ENCODE measurements around the gene PPP1R9A.

The PPP1R9A gene

GRCh38 chr7:95290166-95290830, 382.9 kb downstream of the PPP1R9A start:
- H3K9me2 ChIP-seq (replicated peaks; ENCODE audit: control insufficient read depth, low read length): no peaks in the 10 kb centered on the region
- H3K36me3 ChIP-seq (ENCODE audit: control insufficient read depth, low read length): no peaks in the 10 kb centered on the region
- no peaks in the 10 kb centered on the region for H3K9me3 ChIP-seq (ENCODE audit: control insufficient read depth, insufficient read depth, low read length)
- no peaks in the 10 kb centered on the region for H3K27me3 ChIP-seq (ENCODE audit: control insufficient read depth, low read length)
- no peaks in the 10 kb centered on the region for H3F3A ChIP-seq (ENCODE audit: control insufficient read depth, insufficient read depth)
- no peak overlapping the region for H3K4me2 ChIP-seq (ENCODE audit: low read length)
- H4K20me1 ChIP-seq (ENCODE audit: control insufficient read depth, insufficient read depth, low read depth, low read length): no peaks in the 10 kb centered on the region
- H3K4me1 ChIP-seq (ENCODE audit: control insufficient read depth, low read length): no peaks in the 10 kb centered on the region
- no peak overlapping the region for H3K4me3 ChIP-seq (ENCODE audit: low read length)
- TF ChIP-seq, protein P1, sequence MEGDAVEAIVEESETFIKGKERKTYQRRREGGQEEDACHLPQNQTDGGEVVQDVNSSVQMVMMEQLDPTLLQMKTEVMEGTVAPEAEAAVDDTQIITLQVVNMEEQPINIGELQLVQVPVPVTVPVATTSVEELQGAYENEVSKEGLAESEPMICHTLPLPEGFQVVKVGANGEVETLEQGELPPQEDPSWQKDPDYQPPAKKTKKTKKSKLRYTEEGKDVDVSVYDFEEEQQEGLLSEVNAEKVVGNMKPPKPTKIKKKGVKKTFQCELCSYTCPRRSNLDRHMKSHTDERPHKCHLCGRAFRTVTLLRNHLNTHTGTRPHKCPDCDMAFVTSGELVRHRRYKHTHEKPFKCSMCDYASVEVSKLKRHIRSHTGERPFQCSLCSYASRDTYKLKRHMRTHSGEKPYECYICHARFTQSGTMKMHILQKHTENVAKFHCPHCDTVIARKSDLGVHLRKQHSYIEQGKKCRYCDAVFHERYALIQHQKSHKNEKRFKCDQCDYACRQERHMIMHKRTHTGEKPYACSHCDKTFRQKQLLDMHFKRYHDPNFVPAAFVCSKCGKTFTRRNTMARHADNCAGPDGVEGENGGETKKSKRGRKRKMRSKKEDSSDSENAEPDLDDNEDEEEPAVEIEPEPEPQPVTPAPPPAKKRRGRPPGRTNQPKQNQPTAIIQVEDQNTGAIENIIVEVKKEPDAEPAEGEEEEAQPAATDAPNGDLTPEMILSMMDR (IDR thresholded peaks at IDR 0.05; ENCODE audit: low read depth, low read length, poor library complexity, severe bottlenecking): no peak
- no peak for TF ChIP-seq EZH2phosphoT487 (IDR thresholded peaks at IDR 0.05; ENCODE audit: borderline replicate concordance, low read length)
- no peak overlapping the region for H3K27ac ChIP-seq (ENCODE audit: low read depth, low read length)
- H3K79me2 ChIP-seq (ENCODE audit: control insufficient read depth, low read length): no peaks in the 10 kb centered on the region

DNA sequence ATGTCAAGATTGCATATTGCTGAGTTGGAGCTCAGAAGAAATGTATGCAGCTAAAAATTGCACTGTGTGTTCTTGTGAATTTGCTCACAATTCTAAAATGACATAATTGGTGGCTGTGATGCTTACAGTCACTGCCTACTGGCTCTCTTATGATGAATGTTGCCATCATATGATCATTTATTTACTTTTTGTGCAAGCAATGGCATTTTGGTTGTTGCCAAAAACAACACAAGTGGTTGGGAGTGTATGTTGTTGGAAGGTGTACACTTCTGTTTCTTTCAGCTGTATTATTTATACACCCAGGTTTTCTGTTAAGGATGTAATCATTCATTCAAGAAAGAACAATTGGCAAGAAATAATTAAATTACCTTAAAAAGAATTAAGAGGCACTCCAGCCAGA, 388.0 kb downstream of the PPP1R9A start:
- TF ChIP-seq, protein P1 (IDR thresholded peaks at IDR 0.05; ENCODE audit: low read depth, low read length, poor library complexity, severe bottlenecking): no peak
- TF ChIP-seq EZH2phosphoT487 (IDR thresholded peaks at IDR 0.05; ENCODE audit: borderline replicate concordance, low read length): no peak
- Histone ChIP-seq H3K27me3 (ENCODE audit: control insufficient read depth, low read length) (no peaks in the 10 kb centered on the region), H3K4me2 (ENCODE audit: low read length) (no peak overlapping the region), H3K9me2 (replicated peaks; ENCODE audit: control insufficient read depth, low read length) (no peaks in the 10 kb centered on the region), H3K4me1 (ENCODE audit: control insufficient read depth, low read length) (no peaks in the 10 kb centered on the region), H4K20me1 (ENCODE audit: control insufficient read depth, insufficient read depth, low read depth, low read length) (no peaks in the 10 kb centered on the region), H3K27ac (ENCODE audit: low read depth, low read length) (no peak overlapping the region), H3K4me3 (ENCODE audit: low read length) (no peak overlapping the region), H3K9me3 (ENCODE audit: control insufficient read depth, insufficient read depth, low read length) (no peaks in the 10 kb centered on the region), H3K36me3 (ENCODE audit: control insufficient read depth, low read length) (no peaks in the 10 kb centered on the region), H3F3A (ENCODE audit: control insufficient read depth, insufficient read depth) (no peaks in the 10 kb centered on the region), H3K79me2 (ENCODE audit: control insufficient read depth, low read length) (no peaks in the 10 kb centered on the region)

DNA sequence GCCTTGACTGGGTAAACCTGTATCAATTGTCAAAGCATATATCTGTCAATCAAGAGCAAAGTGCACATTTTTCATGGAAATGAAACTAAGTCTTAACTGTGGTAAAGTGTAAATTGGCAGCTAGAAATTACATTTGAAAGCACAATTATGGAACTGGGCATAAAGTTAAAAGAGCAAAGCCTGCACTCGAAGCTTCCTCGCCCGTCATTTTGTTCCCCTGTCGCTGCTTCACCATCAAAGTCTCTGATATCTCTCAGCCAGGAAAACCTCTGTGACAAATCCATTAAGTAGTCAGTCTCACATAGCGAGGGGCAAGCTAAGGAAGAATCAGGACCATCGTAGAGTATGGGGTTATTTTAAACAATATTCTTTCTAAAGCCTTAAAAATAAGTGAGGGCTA, 389.1 kb downstream of the PPP1R9A start:
- Histone ChIP-seq H3K79me2 (ENCODE audit: control insufficient read depth, low read length) (no peaks in the 10 kb centered on the region), H3K27ac (ENCODE audit: low read depth, low read length) (no peak overlapping the region), H4K20me1 (ENCODE audit: control insufficient read depth, insufficient read depth, low read depth, low read length) (no peaks in the 10 kb centered on the region), H3K9me3 (ENCODE audit: control insufficient read depth, insufficient read depth, low read length) (no peaks in the 10 kb centered on the region), H3K27me3 (ENCODE audit: control insufficient read depth, low read length) (no peaks in the 10 kb centered on the region), H3K4me3 (ENCODE audit: low read length) (no peak overlapping the region), H3K36me3 (ENCODE audit: control insufficient read depth, low read length) (no peaks in the 10 kb centered on the region), H3K9me2 (replicated peaks; ENCODE audit: control insufficient read depth, low read length) (no peaks in the 10 kb centered on the region), H3K4me1 (ENCODE audit: control insufficient read depth, low read length) (no peaks in the 10 kb centered on the region), H3K4me2 (ENCODE audit: low read length) (no peak overlapping the region), H3F3A (ENCODE audit: control insufficient read depth, insufficient read depth) (no peaks in the 10 kb centered on the region)
- TF ChIP-seq, protein P1 (IDR thresholded peaks at IDR 0.05; ENCODE audit: low read depth, low read length, poor library complexity, severe bottlenecking): no peak
- no peak for TF ChIP-seq EZH2phosphoT487 (IDR thresholded peaks at IDR 0.05; ENCODE audit: borderline replicate concordance, low read length)

All from DOHH2 (cell line).